CD4-positive, alpha-beta T cell treated with Interleukin-21 for 1 hour (primary cell): ENCODE results near the gene COG1.
"Not testable (repeated sequence)": the region's sequence is repeated elsewhere in the genome, so short reads cannot be mapped to it uniquely, and the experiment has no call there.

Experiments used
- DNase-seq: peaks from one replicate; pipeline ENCODE4 v3.0.0-alpha.2; 2020

Gene COG1

GRCh38 chr17:73192894-73193701 lies at the start of gene COG1:
Gene COG1 (plus strand): TSS chr17:73193055. CDS start chr17:73193070, 15 bp downstream.
- peak; percentile 89 for DNase-seq

- not testable (repeated sequence) for DNase-seq
Observed at GRCh38 chr17:73144209-73144608, 48.6 kb upstream of the COG1 start.

GRCh38 chr17:73145641-73146040 lies 47.2 kb upstream of the COG1 start:
- DNase-seq: no peak

- DNase-seq: not testable (repeated sequence)
Observed at GRCh38 chr17:73147791-73148190, 45.1 kb upstream of the COG1 start.

GRCh38 chr17:73148540-73149334 lies 44.1 kb upstream of the COG1 start:
- DNase-seq: no peak

- DNase-seq: not testable (repeated sequence)
Observed at GRCh38 chr17:73150622-73151300, 42.1 kb upstream of the COG1 start.

GRCh38 chr17:73151916-73152632 lies 40.8 kb upstream of the COG1 start:
- no peak for DNase-seq

- no peak for DNase-seq
Observed at GRCh38 chr17:73155410-73156165, 37.3 kb upstream of the COG1 start.

- peak; percentile 30 for DNase-seq
Observed at GRCh38 chr17:73156166-73156840, 36.6 kb upstream of the COG1 start.

- DNase-seq: no peak
Observed at GRCh38 chr17:73156887-73157520, 35.9 kb upstream of the COG1 start.

GRCh38 chr17:73157521-73157890 lies 35.3 kb upstream of the COG1 start:
- no peak for DNase-seq

GRCh38 chr17:73158133-73158532 lies 34.7 kb upstream of the COG1 start:
- DNase-seq: no peak

GRCh38 chr17:73160980-73161630 lies 31.8 kb upstream of the COG1 start:
- no peak for DNase-seq

GRCh38 chr17:73163043-73163442 lies 29.8 kb upstream of the COG1 start:
- no peak for DNase-seq

GRCh38 chr17:73165616-73166404 lies 27.0 kb upstream of the COG1 start:
- DNase-seq: no peak

- DNase-seq: no peak
Observed at GRCh38 chr17:73166731-73167581, 25.9 kb upstream of the COG1 start.

- DNase-seq: no peak
Observed at GRCh38 chr17:73168667-73169066, 24.2 kb upstream of the COG1 start.

GRCh38 chr17:73170324-73170723 lies 22.5 kb upstream of the COG1 start:
- DNase-seq: no peak

- DNase-seq: no peak
Observed at GRCh38 chr17:73172252-73172651, 20.6 kb upstream of the COG1 start.
